ENCODE results near the gene MCAT. TPM values are rescaled to one million over a fixed set of nuclear protein-coding genes. Genes with fewer than 3 reads are reported as not detected.
A peak's percentile ranks its signal among the peaks of the same experiment; 100 is the strongest.

Gene MCAT
- total and polyA plus RNA-seq, 11 donors = 13.4 to 32.6 (median 15.7) TPM

DNA sequence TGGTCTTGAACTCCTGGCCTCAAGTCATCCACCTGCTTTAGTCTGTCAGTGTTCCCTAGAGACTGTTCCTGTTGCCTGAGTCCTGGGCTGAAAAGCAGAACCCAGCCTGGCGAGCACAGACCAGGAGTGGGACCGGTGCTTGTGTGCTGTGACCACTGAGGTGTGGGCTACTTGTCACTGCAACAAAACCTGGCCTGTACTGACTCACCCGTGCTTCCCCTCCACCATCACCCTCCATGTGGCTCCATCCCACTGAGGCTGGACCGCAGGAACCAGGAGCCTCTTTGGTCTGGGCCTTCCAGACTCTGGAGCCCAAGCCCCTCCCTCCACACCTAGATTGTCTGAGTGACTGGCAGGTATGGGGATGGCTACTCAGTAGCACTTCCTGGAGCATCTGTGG lies 8.6 kb downstream of the MCAT start:
- Histone ChIP-seq H3K4me3 (no peak overlapping the region), H3K27me3 (no peaks in the 10 kb centered on the region), H3K27ac (no peak overlapping the region), H3K36me3 (peaks cover 0 to 81% (median 59%) of the 10 kb centered on the region in 9 donors), H3K4me1 (peaks cover 0 to 36% (median 19%) of the 10 kb centered on the region in 12 donors), H3K9me3 (no peaks in the 10 kb centered on the region)
- intact Hi-C loops (cut with DNase I) = loop anchor here in 1 of 10 donors (10.0 kb wide), 1 partner anchor 60 kb away; no protein-coding TSS in a partner anchor
- TF ChIP-seq POLR2A (IDR thresholded peaks at IDR 0.05) = no peak
- TF ChIP-seq, protein P1, sequence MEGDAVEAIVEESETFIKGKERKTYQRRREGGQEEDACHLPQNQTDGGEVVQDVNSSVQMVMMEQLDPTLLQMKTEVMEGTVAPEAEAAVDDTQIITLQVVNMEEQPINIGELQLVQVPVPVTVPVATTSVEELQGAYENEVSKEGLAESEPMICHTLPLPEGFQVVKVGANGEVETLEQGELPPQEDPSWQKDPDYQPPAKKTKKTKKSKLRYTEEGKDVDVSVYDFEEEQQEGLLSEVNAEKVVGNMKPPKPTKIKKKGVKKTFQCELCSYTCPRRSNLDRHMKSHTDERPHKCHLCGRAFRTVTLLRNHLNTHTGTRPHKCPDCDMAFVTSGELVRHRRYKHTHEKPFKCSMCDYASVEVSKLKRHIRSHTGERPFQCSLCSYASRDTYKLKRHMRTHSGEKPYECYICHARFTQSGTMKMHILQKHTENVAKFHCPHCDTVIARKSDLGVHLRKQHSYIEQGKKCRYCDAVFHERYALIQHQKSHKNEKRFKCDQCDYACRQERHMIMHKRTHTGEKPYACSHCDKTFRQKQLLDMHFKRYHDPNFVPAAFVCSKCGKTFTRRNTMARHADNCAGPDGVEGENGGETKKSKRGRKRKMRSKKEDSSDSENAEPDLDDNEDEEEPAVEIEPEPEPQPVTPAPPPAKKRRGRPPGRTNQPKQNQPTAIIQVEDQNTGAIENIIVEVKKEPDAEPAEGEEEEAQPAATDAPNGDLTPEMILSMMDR (IDR thresholded peaks at IDR 0.05) = no peak
- 93 to 98% (median 97%) methylated on average over 3 to 4 of the region's 4 CpGs for WGBS, 4 donors
- DNase-seq = no peak
- ATAC-seq = no peak

DNA sequence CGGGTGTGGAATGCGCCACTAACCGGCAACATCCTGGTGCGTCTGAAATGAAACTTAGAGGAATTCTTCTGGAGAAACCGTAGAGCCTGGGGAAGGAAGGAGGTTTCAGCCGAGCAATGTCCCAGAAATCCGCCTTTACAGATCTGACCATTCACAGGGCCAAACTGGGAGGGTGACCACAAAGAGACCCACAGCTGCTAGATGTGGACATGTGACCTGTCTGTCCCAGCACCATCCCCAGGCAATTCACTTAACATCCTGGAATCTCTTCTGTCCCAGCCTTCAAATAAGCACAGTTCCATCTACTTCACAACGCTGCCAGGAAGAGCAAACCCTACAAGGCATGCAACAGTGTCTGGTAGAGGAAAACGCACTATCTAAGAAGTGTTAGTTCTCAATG lies 9.8 kb downstream of the MCAT start:
- peaks cover 0 to 36% (median 19%) of the 10 kb centered on the region in 12 donors for H3K4me1 ChIP-seq

DNA sequence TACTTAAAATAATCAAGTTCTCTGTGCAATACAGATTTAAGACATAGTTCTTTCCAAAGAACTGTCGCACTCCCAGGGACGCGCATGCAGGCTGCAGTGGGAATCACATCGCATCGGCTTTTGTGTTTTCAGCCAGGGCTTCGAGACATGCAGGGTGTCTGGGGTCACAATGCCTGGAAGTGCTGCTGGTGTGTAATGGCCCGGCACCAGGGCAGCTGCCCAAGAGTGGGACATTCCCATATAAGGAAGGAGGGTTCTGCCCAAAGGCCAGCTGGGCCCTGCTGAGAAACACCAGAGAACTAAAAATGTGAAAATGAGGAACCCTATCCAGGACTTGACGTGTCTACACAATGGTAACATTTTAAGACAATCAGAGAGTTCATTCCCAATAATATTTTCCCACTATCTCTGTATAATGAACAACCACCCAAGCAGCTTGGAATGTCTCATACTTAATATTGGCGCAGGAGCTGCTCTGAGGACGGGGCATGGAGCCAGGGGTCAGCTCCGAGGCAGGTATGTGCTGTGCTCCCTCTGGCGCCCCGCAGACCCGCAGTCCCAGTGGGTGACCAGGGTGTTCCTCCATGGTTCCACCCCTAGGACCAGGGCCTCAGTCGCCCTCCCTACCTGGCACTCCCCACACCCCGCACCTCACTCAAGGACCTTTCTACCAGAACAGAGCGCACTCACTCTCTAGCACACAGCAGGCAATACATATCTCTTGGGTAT lies 11.3 kb downstream of the MCAT start:
- DNase-seq (peak in 3 of 5 donors; percentile 42 to 60 (median 43)), ATAC-seq (peak; percentile 52 to 80 (median 61))
- no peak for TF ChIP-seq POLR2A (IDR thresholded peaks at IDR 0.05)
- TF ChIP-seq, protein P1 (IDR thresholded peaks at IDR 0.05) = no peak
- Histone ChIP-seq H3K27me3 (no peaks in the 10 kb centered on the region), H3K4me3 (no peak overlapping the region), H3K36me3 (peaks cover 0 to 55% (median 34%) of the 10 kb centered on the region in 9 donors), H3K27ac (peak overlapping the region in 6 of 12 donors; percentile 1 to 66 (median 42)), H3K4me1 (peaks cover 0 to 30% (median 18%) of the 10 kb centered on the region in 12 donors), H3K9me3 (no peaks in the 10 kb centered on the region)
- WGBS, 4 donors = 65 to 76% (median 66%) methylated on average over 14 to 17 of the region's 17 CpGs
- intact Hi-C loops (cut with DNase I) = loop anchor here in 1 of 10 donors (10.0 kb wide), 1 partner anchor 57 kb away; no protein-coding TSS in a partner anchor

More for the DNA sequence above, 9.8 kb downstream of the MCAT start:
- no peak overlapping the region for H3K27ac ChIP-seq
- no peaks in the 10 kb centered on the region for H3K9me3 ChIP-seq
- DNase-seq (no peak), ATAC-seq (no peak)
- intact Hi-C loops (cut with DNase I) = loop anchor here in 1 of 10 donors (10.0 kb wide), 1 partner anchor 59 kb away; no protein-coding TSS in a partner anchor
- H3K27me3 ChIP-seq = no peaks in the 10 kb centered on the region
- H3K4me3 ChIP-seq = no peak overlapping the region
- WGBS, 4 donors = 91 to 93% (median 92%) methylated on average over 9 of the region's 9 CpGs
- H3K36me3 ChIP-seq = peaks cover 0 to 70% (median 49%) of the 10 kb centered on the region in 9 donors
- TF ChIP-seq POLR2A (IDR thresholded peaks at IDR 0.05) = no peak
- TF ChIP-seq, protein P1 (IDR thresholded peaks at IDR 0.05) = no peak
